CD14-positive monocyte (primary cell): ENCODE data around the gene GSTM4. TPM values are rescaled to one million over a fixed set of nuclear protein-coding genes. Genes with fewer than 3 reads are reported as not detected.

ENCODE experiments used
- DNase-seq, 3 donors: peaks; one replicate each; pipeline ENCODE4 v3.0.0-alpha.2; 2011 to 2022
- H2AFZ ChIP-seq: 2 replicates; pipeline ENCODE4 v1.6.0; 2012; ENCODE audit warnings: mild to moderate bottlenecking, low read depth, low read length, inconsistent platforms; ENCODE audit not compliant: insufficient read depth, poor library complexity, severe bottlenecking
- H3K27ac ChIP-seq, 2 donors: 1 replicate in 1 of 2; 2 replicates in 1 of 2; pipeline ENCODE4 v1.5.1; 2012 to 2013; ENCODE audit warnings: low read length in 2 of 2, control low read depth in 1 of 2, inconsistent platforms in 1 of 2, low read depth in 1 of 2, mild to moderate bottlenecking in 1 of 2
- H3K27me3 ChIP-seq, 2 donors: one replicate each; pipeline versions ENCODE4 v1.6.0 to v1.6.1; 2011 to 2013; ENCODE audit warnings: low read length in 2 of 2; ENCODE audit not compliant: control insufficient read depth in 2 of 2, insufficient read depth in 2 of 2
- H3K36me3 ChIP-seq, 2 donors: replicated peaks in 1 of 2; 1 replicate in 1 of 2; 2 replicates in 1 of 2; pipeline versions ENCODE4 v1.5.1 to v1.6.1; 2012 to 2013; ENCODE audit warnings: low read length in 2 of 2, control low read depth in 1 of 2, inconsistent platforms in 1 of 2, mild to moderate bottlenecking in 1 of 2; ENCODE audit not compliant: insufficient read depth in 2 of 2, control insufficient read depth in 1 of 2
- H3K4me1 ChIP-seq, 2 donors: 1 replicate in 1 of 2; 2 replicates in 1 of 2; pipeline versions ENCODE4 v1.5.1 to v1.6.1; 2012 to 2013; ENCODE audit warnings: low read length in 2 of 2, control low read depth in 1 of 2, inconsistent platforms in 1 of 2, mild to moderate bottlenecking in 1 of 2, moderate library complexity in 1 of 2; ENCODE audit not compliant: insufficient read depth in 2 of 2, control insufficient read depth in 1 of 2
- H3K4me2 ChIP-seq: replicated peaks from 2 replicates; pipeline ENCODE3; 2012; ENCODE audit warnings: low read length, moderate library complexity, mild to moderate bottlenecking; ENCODE audit not compliant: poor library complexity, severe bottlenecking; ENCODE audit errors: extremely low read depth
- H3K4me3 ChIP-seq, 3 experiments: fragments of 200-600 bp in 1 of 3; sonication (generic) in 1 of 3; replicated peaks in 1 of 3; 1 replicate in 2 of 3; 2 replicates in 1 of 3; pipeline ENCODE4 v1.5.1; 2011 to 2013; ENCODE audit warnings: low read length in 3 of 3, mild to moderate bottlenecking in 3 of 3, control low read depth in 2 of 3, low read depth in 2 of 3, inconsistent platforms in 1 of 3, moderate library complexity in 1 of 3
- H3K79me2 ChIP-seq: 2 replicates; pipeline ENCODE4 v1.6.0; 2012; ENCODE audit warnings: mild to moderate bottlenecking, control low read depth, inconsistent platforms, low read length, moderate library complexity; ENCODE audit not compliant: insufficient read depth
- H3K9ac ChIP-seq: 2 replicates; pipeline ENCODE4 v1.6.0; 2017; ENCODE audit warnings: low read length, mild to moderate bottlenecking; ENCODE audit not compliant: insufficient read depth, poor library complexity, severe bottlenecking
- H3K9me3 ChIP-seq, 2 donors: replicated peaks in 1 of 2; 1 replicate in 1 of 2; 2 replicates in 1 of 2; pipeline versions ENCODE4 v1.5.1 to v1.6.1; 2012 to 2013; ENCODE audit warnings: low read length in 2 of 2, control low read depth in 1 of 2; ENCODE audit not compliant: control insufficient read depth in 1 of 2, insufficient read depth in 1 of 2
- H4K20me1 ChIP-seq: 2 replicates; pipeline ENCODE4 v1.6.0; 2012; ENCODE audit warnings: mild to moderate bottlenecking, low read length, control low read depth, moderate library complexity; ENCODE audit not compliant: insufficient read depth
- H3K27ac Mint-ChIP-seq, 7 donors: one replicate each; pipeline ENCODE4 v1.8.0; 2020; ENCODE audit warnings: mild to moderate bottlenecking in 7 of 7, mixed read lengths in 7 of 7, moderate library complexity in 6 of 7, inconsistent platforms in 2 of 7
- H3K27me3 Mint-ChIP-seq, 3 donors: one replicate each; pipeline ENCODE4 v1.8.0; 2021 to 2022; ENCODE audit warnings: low read depth in 3 of 3, mild to moderate bottlenecking in 3 of 3, mixed read lengths in 3 of 3, moderate library complexity in 3 of 3, inconsistent platforms in 1 of 3
- H3K36me3 Mint-ChIP-seq, 2 donors: one replicate each; pipeline ENCODE4 v1.8.0; 2020; ENCODE audit warnings: mixed read lengths in 2 of 2, inconsistent platforms in 1 of 2, mild to moderate bottlenecking in 1 of 2
- H3K4me1 Mint-ChIP-seq: one replicate; pipeline ENCODE4 v1.8.0; 2020; ENCODE audit warnings: mild to moderate bottlenecking, mixed read lengths
- H3K4me3 Mint-ChIP-seq, 2 donors: one replicate each; pipeline ENCODE4 v1.8.0; 2020; ENCODE audit warnings: mild to moderate bottlenecking in 2 of 2, mixed read lengths in 2 of 2, moderate library complexity in 1 of 2
- H3K9me3 Mint-ChIP-seq, 7 donors: one replicate each; pipeline ENCODE4 v1.8.0; 2020 to 2022; ENCODE audit warnings: mixed read lengths in 7 of 7, mild to moderate bottlenecking in 6 of 7, moderate library complexity in 6 of 7, inconsistent platforms in 2 of 7
- WGBS: methylation state at CpG from one replicate; pipeline ENCODE4 v1.1.5; 2013; ENCODE audit warnings: missing lambda C conversion rate; ENCODE audit not compliant: insufficient coverage; 5-methylcytosine and 5-hydroxymethylcytosine counted together
- intact Hi-C, 2 donors: fragments of 100-400 bp; cut with micrococcal nuclease; formaldehyde crosslinking; loops; one replicate each; pipeline versions ENCODE4 v1.15.0 to v1.15.1; 2023
- polyA plus RNA-seq, 3 donors: library from polyadenylated mRNA; depleted of rRNA in 1 of 3; unstranded in 2 of 3; stranded (reverse) in 1 of 3; fragments of 300-500 nt in 2 of 3; fragments of >200 nt in 1 of 3; fragmentation: Illumina TruSeq in 2 of 3; gene quantifications; 1 replicate in 2 of 3; 2 replicates in 1 of 3; pipeline ENCODE4 v1.2.3, GENCODE V29; 2012 to 2021
- TF ChIP-seq, protein P1 (sequence below): fragments of 200-600 bp; IDR thresholded peaks from one replicate; pipeline ENCODE4 v1.8.0; 2022; ENCODE audit warnings: antibody characterized with exemption, mild to moderate bottlenecking

Gene GSTM4
- polyA plus RNA-seq, 3 donors, result 11.9 to 22.9 (median 15.9) TPM

DNA sequence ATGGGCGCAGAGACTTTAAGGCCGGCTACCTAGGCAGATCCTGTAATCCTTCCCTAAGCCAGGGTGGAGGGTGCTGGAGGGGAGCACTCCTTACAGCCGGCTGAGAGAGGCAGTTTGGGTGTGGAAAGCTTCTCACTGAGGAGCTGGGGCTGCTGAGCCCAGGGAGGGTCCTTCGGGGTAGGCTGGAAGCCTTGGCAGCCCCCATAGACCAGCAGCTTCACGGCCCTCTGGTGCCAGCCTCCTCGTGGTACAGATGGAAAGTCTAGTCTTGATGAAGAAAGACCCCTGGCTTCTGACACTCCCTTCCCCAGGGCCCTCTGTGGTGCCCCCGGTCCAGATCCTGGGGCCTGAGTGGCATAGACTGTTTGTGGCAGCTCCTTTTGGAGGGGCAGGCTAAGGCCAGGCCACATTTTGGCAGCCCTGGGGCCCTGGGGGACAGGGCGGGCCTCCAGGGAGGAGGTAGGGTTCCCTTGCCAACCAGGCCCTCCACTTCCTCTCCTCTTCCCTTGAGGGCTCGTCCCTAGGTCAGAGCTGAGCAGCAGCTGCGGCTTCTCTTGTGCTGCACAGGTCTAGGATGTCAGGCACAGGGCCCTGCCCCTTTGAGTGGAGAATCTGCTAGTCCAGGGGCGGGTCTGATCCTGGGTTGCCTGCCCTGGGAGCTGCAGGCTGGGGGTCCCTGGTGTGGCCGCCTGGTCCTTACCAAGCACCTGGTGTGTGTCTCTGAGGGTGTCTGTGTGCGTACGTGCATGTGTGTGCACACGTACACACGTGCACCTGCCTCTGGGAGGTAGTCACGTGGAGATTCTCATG lies 31.5 kb upstream of the GSTM4 start:
- peak overlapping the region; percentile 92 to 97 for H3K4me3 Mint-ChIP-seq
- Histone ChIP-seq H3K4me3 (peak overlapping the region in 2 of 3 experiments; percentile 13 to 96), H3K27me3 (no peaks in the 10 kb centered on the region), H3K4me2 (peak overlapping the region; percentile 97), H2AFZ (no peak overlapping the region), H3K27ac (peak overlapping the region; percentile 30 to 41), H3K9me3 (no peaks in the 10 kb centered on the region), H3K36me3 (peaks cover 41 to 44% of the 10 kb centered on the region in 2 donors), H4K20me1 (peaks cover 86% of the 10 kb centered on the region), H3K79me2 (peaks cover 59% of the 10 kb centered on the region), H3K4me1 (peaks cover 36 to 41% of the 10 kb centered on the region in 2 donors), H3K9ac (peak overlapping the region; percentile 51)
- WGBS, result 43% methylated on average over 13 of the region's 17 CpGs
- H3K27ac Mint-ChIP-seq, result peak overlapping the region; percentile 49 to 99 (median 70)
- peak in 1 of 3 donors; percentile 13 for DNase-seq
- intact Hi-C loops, result loop anchor here in 1 of 2 donors (5.0 kb wide), 1 partner anchor 77 kb away; the partner anchor contains the start of gene GNAI3
- H3K27me3 Mint-ChIP-seq, result peaks cover 0 to 3% (median 2%) of the 10 kb centered on the region in 3 donors
- peaks cover 48 to 65% of the 10 kb centered on the region in 2 donors for H3K36me3 Mint-ChIP-seq
- H3K4me1 Mint-ChIP-seq, result peaks cover 40% of the 10 kb centered on the region
- TF ChIP-seq, protein P1, sequence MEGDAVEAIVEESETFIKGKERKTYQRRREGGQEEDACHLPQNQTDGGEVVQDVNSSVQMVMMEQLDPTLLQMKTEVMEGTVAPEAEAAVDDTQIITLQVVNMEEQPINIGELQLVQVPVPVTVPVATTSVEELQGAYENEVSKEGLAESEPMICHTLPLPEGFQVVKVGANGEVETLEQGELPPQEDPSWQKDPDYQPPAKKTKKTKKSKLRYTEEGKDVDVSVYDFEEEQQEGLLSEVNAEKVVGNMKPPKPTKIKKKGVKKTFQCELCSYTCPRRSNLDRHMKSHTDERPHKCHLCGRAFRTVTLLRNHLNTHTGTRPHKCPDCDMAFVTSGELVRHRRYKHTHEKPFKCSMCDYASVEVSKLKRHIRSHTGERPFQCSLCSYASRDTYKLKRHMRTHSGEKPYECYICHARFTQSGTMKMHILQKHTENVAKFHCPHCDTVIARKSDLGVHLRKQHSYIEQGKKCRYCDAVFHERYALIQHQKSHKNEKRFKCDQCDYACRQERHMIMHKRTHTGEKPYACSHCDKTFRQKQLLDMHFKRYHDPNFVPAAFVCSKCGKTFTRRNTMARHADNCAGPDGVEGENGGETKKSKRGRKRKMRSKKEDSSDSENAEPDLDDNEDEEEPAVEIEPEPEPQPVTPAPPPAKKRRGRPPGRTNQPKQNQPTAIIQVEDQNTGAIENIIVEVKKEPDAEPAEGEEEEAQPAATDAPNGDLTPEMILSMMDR, result no peak
- H3K9me3 Mint-ChIP-seq, result peaks cover 0 to 2% (median 0%) of the 10 kb centered on the region in 7 donors

DNA sequence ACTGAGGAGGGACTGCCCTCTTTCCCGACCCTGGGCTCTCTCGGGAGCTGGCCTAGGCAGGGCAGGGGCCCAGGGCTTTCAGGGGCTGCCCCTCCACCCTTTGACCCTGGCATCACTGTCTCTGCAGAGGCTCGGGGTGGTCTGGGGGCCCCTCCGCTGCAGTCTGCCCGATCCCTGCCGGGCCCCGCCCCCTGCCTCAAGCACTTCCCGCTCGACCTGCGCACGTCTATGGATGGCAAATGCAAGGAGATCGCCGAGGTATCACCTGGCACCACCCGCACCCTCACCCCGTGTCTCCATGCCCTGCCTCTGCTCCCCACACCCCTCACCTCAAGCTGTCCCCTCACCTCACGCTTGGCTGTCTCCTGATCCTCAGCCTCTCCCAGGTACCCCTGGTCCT lies 30.7 kb upstream of the GSTM4 start:
- H3K4me1 ChIP-seq, result peaks cover 36 to 41% of the 10 kb centered on the region in 2 donors
- intact Hi-C loops, result no loop called here

More for the DNA sequence above, 30.7 kb upstream of the GSTM4 start:
- Histone ChIP-seq H4K20me1 (peaks cover 94% of the 10 kb centered on the region), H3K9me3 (no peaks in the 10 kb centered on the region), H3K4me3 (no peak overlapping the region), H2AFZ (no peak overlapping the region), H3K79me2 (peaks cover 54% of the 10 kb centered on the region), H3K4me2 (no peak overlapping the region), H3K27ac (no peak overlapping the region), H3K36me3 (peaks cover 48 to 52% of the 10 kb centered on the region in 2 donors), H3K9ac (no peak overlapping the region), H3K27me3 (no peaks in the 10 kb centered on the region)
- DNase-seq, result peak in 1 of 3 donors; percentile 3
- TF ChIP-seq, protein P1, result no peak
- WGBS, result 93% methylated on average over 15 of the region's 16 CpGs
- Mint-ChIP-seq H3K27me3 (peaks cover 0 to 3% (median 2%) of the 10 kb centered on the region in 3 donors), H3K36me3 (peaks cover 56 to 69% of the 10 kb centered on the region in 2 donors), H3K4me1 (peaks cover 40% of the 10 kb centered on the region), H3K9me3 (peaks cover 0 to 2% (median 0%) of the 10 kb centered on the region in 7 donors), H3K4me3 (no peak overlapping the region), H3K27ac (peak overlapping the region in 4 of 7 donors; percentile 2 to 66 (median 48))
